ENCODE results near the gene RIPOR3.
"Not testable (repeated sequence)": the region's sequence is repeated elsewhere in the genome, so short reads cannot be mapped to it uniquely, and the experiment has no call there.

RIPOR3 gene

GRCh38 chr20:50585214-50585613 is 106.1 kb downstream of the RIPOR3 start:
- no peak for DNase-seq

GRCh38 chr20:50584687-50585086 is 106.7 kb downstream of the RIPOR3 start:
- DNase-seq = no peak

DNA sequence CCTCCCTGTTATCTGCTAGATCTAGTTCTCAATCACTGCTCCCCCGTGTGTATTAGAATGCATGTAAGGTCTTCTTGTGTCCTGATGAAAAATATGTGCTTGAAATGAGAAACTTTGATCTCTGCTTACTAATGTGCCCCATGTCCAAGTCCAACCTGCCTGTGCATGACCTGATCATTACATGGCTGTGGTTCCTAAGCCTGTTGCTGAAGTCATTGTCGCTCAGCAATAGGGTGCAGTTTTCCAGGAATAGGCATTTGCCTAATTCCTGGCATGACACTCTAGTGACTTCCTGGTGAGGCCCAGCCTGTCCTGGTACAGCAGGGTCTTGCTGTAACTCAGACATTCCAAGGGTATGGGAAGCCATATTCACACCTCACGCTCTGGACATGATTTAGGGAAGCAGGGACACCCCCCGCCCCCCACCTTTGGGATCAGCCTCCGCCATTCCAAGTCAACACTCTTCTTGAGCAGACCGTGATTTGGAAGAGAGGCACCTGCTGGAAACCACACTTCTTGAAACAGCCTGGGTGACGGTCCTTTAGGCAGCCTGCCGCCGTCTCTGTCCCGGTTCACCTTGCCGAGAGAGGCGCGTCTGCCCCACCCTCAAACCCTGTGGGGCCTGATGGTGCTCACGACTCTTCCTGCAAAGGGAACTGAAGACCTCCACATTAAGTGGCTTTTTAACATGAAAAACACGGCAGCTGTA is 107.7 kb downstream of the RIPOR3 start:
- no peak for DNase-seq

- no peak for DNase-seq
These were observed 108.6 kb downstream of the RIPOR3 start for GRCh38 chr20:50582591-50583234.

DNA sequence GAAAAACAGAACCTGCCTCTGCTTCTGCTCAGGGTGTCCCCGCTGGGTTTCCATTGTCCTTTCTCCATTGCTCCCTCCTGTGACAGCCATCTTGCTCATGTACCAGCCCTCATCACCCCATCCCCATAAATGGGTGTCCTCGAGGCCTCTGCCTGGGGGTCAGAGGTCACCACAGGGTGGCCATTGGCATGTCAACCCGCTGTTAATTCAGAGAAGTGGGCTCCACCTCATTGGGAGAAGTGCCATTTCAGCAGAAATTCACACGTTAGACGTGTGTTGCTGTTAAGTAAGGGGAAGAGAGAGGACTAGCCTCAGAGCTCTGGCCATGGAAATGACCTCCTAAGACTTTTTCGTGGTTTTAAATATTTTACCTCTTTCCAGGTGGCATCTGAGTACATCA is 109.2 kb downstream of the RIPOR3 start:
- DNase-seq = no peak

- DNase-seq = no peak
These were observed 110.3 kb downstream of the RIPOR3 start for GRCh38 chr20:50580842-50581544.

DNA sequence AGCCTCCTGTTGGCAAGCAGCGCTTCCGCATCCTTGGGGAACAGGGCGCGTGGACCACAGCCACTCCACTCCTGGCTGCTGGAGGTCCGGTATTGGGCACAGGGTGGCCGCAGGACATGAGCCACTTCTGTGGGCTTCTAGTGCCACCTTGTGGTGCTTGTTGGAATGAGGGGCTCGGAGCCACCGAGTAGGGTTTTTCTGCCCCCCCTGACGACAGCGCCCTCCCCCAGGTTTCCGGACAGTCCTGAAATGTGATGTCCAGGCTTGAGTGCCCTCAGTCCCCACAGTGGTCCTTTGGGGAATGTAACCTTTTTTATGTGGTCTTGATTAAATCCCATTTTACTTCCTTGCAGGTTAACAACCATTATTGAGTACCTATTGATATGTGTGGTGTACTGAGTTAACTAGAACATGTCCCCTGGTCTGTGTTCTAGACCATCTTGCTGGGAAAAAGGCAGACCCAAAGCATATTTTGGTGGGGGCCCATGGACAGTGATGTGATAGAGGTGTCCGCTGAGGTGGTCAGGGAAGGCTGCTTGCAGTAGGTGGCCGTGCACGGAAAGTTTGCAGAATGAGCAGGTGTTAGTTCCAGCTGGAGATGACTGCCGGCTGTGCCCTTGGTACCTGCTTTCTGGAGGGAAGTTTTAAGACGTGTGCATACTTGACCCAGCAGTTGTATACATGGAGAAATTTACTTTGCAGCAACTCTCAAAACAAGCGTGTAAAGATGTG is 111.2 kb downstream of the RIPOR3 start:
- DNase-seq = peak; percentile 50

DNA sequence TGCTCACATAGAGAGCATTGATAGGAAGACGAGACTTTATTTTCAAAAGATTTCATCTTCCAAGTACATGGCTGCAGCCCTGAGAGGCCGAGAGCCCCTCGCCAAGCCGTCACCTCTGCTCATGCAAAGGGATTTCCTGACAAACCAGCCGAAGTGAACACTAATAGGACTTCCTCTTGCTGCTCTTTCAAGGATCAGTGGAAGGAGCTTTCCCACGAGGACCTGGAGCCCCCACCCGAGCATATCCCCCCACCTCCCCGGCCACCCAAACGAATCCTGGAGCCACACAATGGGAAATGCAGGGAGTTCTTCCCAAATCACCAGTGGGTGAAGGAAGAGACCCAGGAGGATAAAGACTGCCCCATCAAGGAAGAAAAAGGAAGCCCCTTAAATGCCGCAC is 111.8 kb downstream of the RIPOR3 start:
- no peak for DNase-seq

GRCh38 chr20:50578778-50579165 is 112.6 kb downstream of the RIPOR3 start:
- no peak for DNase-seq

DNA sequence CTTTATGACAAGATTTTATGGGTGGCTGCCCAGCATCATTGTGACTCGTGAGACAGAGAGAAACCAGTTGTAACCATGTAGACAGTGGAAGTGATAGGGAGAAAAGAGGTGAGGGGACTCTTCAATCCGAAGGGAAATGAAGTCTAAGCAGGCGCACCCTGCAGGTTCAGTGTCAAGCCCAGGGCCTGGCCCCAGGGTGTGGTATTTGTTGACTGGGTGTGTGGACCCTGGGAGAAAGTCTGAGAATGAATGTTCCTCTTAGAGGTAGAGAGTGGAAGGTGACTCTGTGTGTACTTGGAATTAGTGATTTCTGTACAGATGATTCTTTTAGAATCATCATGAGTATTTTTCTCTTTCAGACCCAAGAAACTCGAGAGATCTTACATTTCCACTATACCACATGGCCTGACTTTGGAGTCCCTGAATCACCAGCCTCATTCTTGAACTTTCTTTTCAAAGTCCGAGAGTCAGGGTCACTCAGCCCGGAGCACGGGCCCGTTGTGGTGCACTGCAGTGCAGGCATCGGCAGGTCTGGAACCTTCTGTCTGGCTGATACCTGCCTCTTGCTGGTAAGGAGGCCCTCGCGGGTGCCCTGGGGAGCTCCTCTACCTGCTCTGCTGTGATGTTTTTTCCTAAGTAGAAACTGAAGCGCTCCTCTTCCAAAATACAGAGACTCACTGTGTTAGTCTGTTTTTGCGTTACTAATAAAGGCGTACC is 113.1 kb downstream of the RIPOR3 start:
- no peak for DNase-seq

- no peak for DNase-seq
These were observed 113.9 kb downstream of the RIPOR3 start for GRCh38 chr20:50577175-50578018.

DNA sequence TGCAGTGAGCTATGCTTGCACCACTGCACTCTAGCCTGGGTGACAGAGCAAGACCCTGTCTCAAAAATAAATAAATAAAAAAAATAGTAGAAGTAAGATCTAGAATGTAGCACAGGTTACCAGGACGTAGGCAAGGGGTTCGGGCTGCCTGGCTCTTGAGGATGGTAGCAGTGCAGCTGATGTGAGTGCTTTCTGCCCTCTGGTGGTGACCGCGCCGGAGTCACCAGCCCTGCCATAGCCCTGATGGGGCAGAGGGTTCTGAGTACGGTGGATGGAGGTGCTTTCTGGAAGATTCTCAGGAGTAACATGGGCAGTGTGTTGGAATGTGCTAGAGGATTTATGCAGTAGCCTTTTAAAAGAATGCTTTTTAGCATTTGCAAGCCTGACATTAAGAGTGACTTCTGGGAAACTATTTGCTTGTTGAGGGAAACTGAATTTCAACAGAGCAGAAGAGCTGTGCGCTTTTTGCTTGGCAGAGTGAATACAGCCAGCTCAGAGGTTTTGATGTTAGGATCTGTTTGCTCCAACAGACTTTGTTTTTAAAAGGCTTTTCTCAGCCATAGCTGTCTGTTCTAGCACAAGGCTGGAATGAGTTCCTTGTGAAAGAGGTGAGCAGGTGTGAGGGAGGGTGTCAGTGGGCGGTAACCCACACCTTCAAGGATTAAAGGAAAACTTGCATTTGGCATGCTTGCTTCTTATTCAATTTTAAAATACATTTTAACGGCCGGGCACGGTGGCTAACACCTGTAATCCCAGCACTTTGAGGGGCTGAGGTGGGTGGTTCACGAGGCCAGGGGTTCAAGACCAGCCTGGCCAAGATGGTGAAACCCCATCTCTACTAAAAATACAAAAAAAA is 115.2 kb downstream of the RIPOR3 start:
- DNase-seq = peak; percentile 71

DNA sequence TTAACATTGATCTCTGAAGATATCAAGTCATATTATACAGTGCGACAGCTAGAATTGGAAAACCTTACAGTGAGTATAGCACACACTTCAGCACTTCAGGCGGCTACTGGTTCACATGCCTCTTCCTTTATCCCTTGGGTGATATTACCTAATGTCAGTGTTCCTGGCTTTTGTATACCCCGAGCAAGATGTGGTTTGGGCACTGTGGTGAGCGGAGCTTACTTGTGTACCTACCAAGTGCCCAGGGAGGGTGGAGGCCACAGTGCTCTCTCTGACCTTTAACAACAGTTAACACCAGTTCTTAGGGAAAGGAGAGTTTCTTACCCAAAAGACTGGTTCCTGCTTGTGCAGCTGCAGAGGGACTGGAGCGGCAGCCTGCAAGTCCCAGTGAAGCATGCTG is 116.8 kb downstream of the RIPOR3 start:
- no peak for DNase-seq

DNA sequence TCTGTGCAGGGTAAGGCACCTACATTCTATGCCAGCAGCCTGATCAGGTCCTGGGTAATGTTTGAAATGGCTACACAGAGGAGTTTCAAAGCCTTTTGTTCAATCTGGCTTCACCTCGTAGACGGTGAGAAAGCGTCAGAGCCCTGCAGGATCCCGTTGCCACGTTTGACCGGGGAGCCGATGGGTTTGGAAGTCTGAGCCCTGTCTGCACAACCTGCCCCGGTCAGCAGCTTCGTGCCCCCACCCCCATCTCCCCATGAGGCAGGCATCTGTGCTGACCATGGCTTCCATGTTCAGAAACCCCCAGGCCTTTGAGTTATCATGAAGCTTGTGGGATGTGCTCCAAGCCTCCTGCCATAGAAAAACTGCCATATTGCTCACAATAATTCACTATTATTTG is 117.2 kb downstream of the RIPOR3 start:
- no peak for DNase-seq

DNA sequence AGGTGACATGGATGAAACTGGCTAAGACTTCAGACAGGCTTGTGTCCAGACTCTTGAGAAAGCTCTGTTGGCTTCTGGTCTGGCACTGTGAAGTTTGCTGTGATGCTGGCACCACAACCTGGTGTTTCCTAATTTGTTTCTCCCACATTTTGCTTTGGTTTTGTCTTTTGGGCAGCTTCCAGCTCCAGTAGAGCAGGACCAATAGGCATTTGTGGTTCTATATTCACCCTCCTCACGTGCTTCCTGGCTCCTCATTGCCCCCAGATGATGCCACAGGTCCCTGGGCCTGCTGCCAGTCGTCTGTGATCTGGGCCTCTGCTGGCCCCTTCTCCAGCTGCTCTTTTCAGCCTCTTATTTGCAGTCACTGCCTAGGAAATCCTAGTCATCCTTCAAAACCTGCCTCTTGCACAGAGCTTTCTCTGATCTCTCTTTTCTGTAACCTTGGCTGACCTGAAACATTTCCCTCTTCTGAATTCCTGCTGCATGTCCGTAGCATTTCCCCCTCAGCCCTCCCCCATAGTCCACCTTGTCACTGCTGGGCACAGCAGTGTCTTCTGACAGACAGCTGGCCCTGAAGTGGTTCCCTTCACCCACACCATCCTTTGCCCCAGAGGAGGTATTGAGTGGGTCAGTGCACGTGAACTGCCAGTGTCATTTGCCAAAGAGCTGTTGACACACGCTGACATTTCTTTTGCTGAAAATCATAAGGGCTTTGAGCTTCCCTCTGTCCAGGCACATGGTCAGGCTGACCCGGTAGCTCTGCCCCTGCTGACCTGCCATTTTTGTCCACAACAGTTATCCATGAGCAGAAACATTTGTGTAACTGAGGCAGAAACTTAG is 118.2 kb downstream of the RIPOR3 start:
- DNase-seq = no peak

DNA sequence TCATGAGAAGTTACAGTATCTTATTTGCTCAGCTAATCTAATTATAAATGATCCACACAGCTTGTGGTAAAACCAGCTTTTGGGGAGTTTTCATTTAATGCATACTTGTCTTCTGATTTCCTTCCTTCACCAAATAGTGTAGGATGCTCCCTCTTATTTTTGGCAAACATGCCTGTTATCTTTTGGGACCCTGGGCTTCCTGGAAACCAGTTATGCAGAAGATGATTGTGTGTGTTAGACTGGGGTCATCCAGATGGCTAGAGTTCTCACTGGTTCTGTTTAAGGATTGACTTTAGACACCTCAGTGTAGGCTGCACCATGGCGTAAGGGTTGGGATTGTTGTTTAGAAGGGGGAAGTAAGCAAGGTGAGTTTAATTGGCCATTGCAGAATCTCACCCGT is 119.9 kb downstream of the RIPOR3 start:
- DNase-seq = no peak

GRCh38 chr20:50569864-50570836 is 121.2 kb downstream of the RIPOR3 start:
- peak; percentile 81 for DNase-seq

- DNase-seq = not testable (repeated sequence)
These were observed 121.9 kb downstream of the RIPOR3 start for GRCh38 chr20:50569487-50569863.

- no peak for DNase-seq
These were observed 122.8 kb downstream of the RIPOR3 start for GRCh38 chr20:50568549-50568942.

Data from activated CD4-positive, alpha-beta T cell treated with anti-CD3 and anti-CD28 coated beads, Interleukin-10, Interleukin-2, amounts not matched to agents 100 ng/mL and 50 ng/mL, durations not matched to agents 16 hours and 8 hours (primary cell).